ENCODE results near the gene TTC9B.

TTC9B gene

DNA sequence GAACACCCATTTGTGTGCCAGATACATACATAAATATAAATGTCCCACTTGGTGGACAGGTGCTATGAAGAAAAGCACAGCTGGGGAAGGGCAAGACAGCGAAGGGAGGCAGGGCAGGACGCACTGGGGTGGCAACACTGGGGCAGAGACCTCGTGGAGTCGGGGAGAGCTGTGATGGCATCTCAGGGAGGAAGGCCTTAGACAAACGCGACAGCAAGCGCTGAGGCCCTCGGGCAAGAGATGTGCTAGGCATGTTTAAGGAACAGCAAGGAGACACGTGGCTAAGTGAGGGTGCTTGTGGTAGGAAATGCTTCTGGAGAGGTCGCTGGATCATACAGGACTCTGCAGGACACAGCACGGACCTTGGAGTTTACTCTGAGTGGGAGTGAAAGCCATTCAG lies 31.6 kb upstream of the TTC9B start:
- Histone ChIP-seq H3K4me3 (ENCODE audit: low read length) (no peak overlapping the region), H3K9me3 (replicated peaks; ENCODE audit: insufficient read depth, low read length) (no peaks in the 10 kb centered on the region), H3K9me2 (replicated peaks; ENCODE audit: insufficient read depth, low read length) (no peaks in the 10 kb centered on the region), H3K4me2 (ENCODE audit: low read depth, low read length) (no peak overlapping the region), H2AFZ (ENCODE audit: low read length) (no peak overlapping the region), H3K27me3 (replicated peaks; ENCODE audit: insufficient read depth, low read length) (no peaks in the 10 kb centered on the region), H3K4me1 (ENCODE audit: low read length) (no peaks in the 10 kb centered on the region), H3K36me3 (replicated peaks; ENCODE audit: insufficient read depth, low read length) (no peaks in the 10 kb centered on the region), H3K27ac (ENCODE audit: low read length) (no peak overlapping the region), H4K20me1 (ENCODE audit: insufficient read depth, low read length) (no peaks in the 10 kb centered on the region), H3K79me2 (ENCODE audit: low read length) (peaks cover 59% of the 10 kb centered on the region), H3K9ac (ENCODE audit: low read length) (no peak overlapping the region), H3F3A (ENCODE audit: insufficient read depth, low read length) (no peaks in the 10 kb centered on the region)
- TF ChIP-seq, protein P1, sequence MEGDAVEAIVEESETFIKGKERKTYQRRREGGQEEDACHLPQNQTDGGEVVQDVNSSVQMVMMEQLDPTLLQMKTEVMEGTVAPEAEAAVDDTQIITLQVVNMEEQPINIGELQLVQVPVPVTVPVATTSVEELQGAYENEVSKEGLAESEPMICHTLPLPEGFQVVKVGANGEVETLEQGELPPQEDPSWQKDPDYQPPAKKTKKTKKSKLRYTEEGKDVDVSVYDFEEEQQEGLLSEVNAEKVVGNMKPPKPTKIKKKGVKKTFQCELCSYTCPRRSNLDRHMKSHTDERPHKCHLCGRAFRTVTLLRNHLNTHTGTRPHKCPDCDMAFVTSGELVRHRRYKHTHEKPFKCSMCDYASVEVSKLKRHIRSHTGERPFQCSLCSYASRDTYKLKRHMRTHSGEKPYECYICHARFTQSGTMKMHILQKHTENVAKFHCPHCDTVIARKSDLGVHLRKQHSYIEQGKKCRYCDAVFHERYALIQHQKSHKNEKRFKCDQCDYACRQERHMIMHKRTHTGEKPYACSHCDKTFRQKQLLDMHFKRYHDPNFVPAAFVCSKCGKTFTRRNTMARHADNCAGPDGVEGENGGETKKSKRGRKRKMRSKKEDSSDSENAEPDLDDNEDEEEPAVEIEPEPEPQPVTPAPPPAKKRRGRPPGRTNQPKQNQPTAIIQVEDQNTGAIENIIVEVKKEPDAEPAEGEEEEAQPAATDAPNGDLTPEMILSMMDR (IDR thresholded peaks at IDR 0.05; ENCODE audit: low read length): no peak
- TF ChIP-seq EZH2phosphoT487 (IDR thresholded peaks at IDR 0.05; ENCODE audit: low read length) (no peak), EZH2 (optimal IDR thresholded peaks at IDR 0.05; ENCODE audit: low read depth, low read length) (no peak)
- DNase-seq: no peak

DNA sequence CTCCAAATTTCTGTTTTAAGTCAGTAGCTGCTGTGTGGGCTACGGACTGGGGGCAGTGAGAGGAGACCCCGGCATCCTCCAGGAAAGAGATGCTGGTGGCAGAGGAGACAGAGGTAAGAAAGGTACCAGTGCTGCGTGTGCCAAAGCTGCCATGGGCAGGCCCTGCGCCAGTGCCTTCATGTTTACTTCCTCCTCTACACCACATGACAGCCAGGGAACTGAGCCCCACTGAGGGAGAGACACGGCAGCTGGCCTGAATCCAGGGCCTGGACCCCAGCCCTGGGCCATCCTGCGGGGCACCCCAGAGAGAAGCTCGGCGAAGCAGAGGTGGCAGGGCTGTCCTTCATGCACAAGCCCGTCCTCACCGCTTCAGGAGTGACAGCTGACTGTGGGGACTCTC lies 31.0 kb upstream of the TTC9B start:
- H4K20me1 ChIP-seq (ENCODE audit: insufficient read depth, low read length): no peaks in the 10 kb centered on the region
- H3K4me2 ChIP-seq (ENCODE audit: low read depth, low read length): no peak overlapping the region
- no peak overlapping the region for H3K27ac ChIP-seq (ENCODE audit: low read length)
- H3K9me3 ChIP-seq (replicated peaks; ENCODE audit: insufficient read depth, low read length): no peaks in the 10 kb centered on the region
- TF ChIP-seq EZH2phosphoT487 (IDR thresholded peaks at IDR 0.05; ENCODE audit: low read length) (no peak), EZH2 (optimal IDR thresholded peaks at IDR 0.05; ENCODE audit: low read depth, low read length) (no peak)
- TF ChIP-seq, protein P1 (IDR thresholded peaks at IDR 0.05; ENCODE audit: low read length): no peak
- no peaks in the 10 kb centered on the region for H3K27me3 ChIP-seq (replicated peaks; ENCODE audit: insufficient read depth, low read length)
- no peak overlapping the region for H3K4me3 ChIP-seq (ENCODE audit: low read length)
- H3K4me1 ChIP-seq (ENCODE audit: low read length): no peaks in the 10 kb centered on the region
- H3K9ac ChIP-seq (ENCODE audit: low read length): no peak overlapping the region
- H3K9me2 ChIP-seq (replicated peaks; ENCODE audit: insufficient read depth, low read length): no peaks in the 10 kb centered on the region
- H2AFZ ChIP-seq (ENCODE audit: low read length): no peak overlapping the region
- no peaks in the 10 kb centered on the region for H3F3A ChIP-seq (ENCODE audit: insufficient read depth, low read length)
- no peak for DNase-seq
- peaks cover 65% of the 10 kb centered on the region for H3K79me2 ChIP-seq (ENCODE audit: low read length)
- H3K36me3 ChIP-seq (replicated peaks; ENCODE audit: insufficient read depth, low read length): no peaks in the 10 kb centered on the region

DNA sequence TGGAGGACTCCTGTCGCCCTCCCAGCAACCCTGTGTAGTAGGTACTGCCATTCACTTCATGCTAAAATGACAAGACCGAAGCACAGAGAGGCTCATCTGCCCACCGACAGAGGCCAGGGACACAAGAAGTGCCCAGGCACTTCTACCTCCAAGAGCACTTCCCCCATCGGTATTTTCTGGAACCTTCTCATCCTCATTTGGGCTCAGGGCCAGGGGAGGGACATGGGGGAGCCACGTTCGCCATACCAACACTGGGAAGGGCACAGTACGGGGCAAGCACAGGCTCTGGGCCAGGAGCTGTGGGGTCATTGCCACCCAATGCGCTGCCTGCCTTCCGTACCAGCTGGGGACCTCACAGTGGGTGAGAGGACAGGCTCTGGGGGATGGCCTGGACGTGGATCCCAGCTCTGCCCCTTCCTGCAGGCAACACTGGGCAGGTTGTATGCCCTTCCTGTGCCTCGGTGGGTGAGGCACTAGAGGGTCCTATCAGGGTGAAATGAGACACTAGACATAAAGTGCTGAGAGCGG lies 29.6 kb upstream of the TTC9B start:
- TF ChIP-seq EZH2phosphoT487 (IDR thresholded peaks at IDR 0.05; ENCODE audit: low read length) (no peak), EZH2 (optimal IDR thresholded peaks at IDR 0.05; ENCODE audit: low read depth, low read length) (no peak)
- TF ChIP-seq, protein P1 (IDR thresholded peaks at IDR 0.05; ENCODE audit: low read length): no peak
- Histone ChIP-seq H3K9me2 (replicated peaks; ENCODE audit: insufficient read depth, low read length) (no peaks in the 10 kb centered on the region), H3F3A (ENCODE audit: insufficient read depth, low read length) (no peaks in the 10 kb centered on the region), H4K20me1 (ENCODE audit: insufficient read depth, low read length) (no peaks in the 10 kb centered on the region), H3K79me2 (ENCODE audit: low read length) (peaks cover 61% of the 10 kb centered on the region), H3K27ac (ENCODE audit: low read length) (no peak overlapping the region), H3K36me3 (replicated peaks; ENCODE audit: insufficient read depth, low read length) (no peaks in the 10 kb centered on the region), H3K9me3 (replicated peaks; ENCODE audit: insufficient read depth, low read length) (no peaks in the 10 kb centered on the region), H3K9ac (ENCODE audit: low read length) (no peak overlapping the region), H3K4me1 (ENCODE audit: low read length) (no peaks in the 10 kb centered on the region), H3K27me3 (replicated peaks; ENCODE audit: insufficient read depth, low read length) (no peaks in the 10 kb centered on the region), H3K4me2 (ENCODE audit: low read depth, low read length) (no peak overlapping the region), H3K4me3 (ENCODE audit: low read length) (no peak overlapping the region), H2AFZ (ENCODE audit: low read length) (no peak overlapping the region)
- DNase-seq: no peak

Data from MM.1S (cell line).